ENCODE measurements around the gene SNAI1. TPM values are rescaled to one million over a fixed set of nuclear protein-coding genes. Genes with fewer than 3 reads are reported as not detected.
"Not testable (repeated sequence)": the region's sequence is repeated elsewhere in the genome, so short reads cannot be mapped to it uniquely, and the experiment has no call there.

Gene SNAI1
- total RNA-seq, 2 donors from 2014 or later, result 0.78 to 3.3 TPM

DNA sequence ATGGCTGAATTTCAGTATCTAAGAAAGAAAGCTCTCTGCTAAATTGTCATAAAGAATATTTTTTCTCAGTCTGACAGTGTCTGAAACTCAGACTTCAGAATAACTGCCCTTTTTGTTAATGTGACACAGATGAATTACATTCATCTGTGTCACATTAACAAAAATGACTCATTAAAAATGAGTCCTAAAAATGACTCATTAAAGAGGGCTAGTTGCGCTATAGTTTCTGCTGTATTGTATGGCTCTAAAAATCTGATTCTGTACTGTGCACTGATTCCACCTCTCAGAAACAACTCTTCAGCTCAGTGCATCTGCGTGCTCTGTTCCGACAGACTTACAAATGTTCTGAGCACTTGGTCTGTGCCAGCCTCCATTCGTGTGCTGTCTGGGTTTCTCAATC, 31.6 kb upstream of the SNAI1 start:
- ATAC-seq, result no peak
- Histone ChIP-seq H3K36me3 (replicated peaks in 1 of 2; ENCODE audit: insufficient read depth in 1 of 2, low read depth in 2 of 2) (peaks cover 12 to 58% of the 10 kb centered on the region in 2 donors), H3K9me3 (no peaks in the 10 kb centered on the region), H3K4me1 (no peaks in the 10 kb centered on the region), H3K27me3 (no peaks in the 10 kb centered on the region), H3K27ac (no peak overlapping the region), H3K4me3 (no peak overlapping the region)
- TF ChIP-seq, protein P1, sequence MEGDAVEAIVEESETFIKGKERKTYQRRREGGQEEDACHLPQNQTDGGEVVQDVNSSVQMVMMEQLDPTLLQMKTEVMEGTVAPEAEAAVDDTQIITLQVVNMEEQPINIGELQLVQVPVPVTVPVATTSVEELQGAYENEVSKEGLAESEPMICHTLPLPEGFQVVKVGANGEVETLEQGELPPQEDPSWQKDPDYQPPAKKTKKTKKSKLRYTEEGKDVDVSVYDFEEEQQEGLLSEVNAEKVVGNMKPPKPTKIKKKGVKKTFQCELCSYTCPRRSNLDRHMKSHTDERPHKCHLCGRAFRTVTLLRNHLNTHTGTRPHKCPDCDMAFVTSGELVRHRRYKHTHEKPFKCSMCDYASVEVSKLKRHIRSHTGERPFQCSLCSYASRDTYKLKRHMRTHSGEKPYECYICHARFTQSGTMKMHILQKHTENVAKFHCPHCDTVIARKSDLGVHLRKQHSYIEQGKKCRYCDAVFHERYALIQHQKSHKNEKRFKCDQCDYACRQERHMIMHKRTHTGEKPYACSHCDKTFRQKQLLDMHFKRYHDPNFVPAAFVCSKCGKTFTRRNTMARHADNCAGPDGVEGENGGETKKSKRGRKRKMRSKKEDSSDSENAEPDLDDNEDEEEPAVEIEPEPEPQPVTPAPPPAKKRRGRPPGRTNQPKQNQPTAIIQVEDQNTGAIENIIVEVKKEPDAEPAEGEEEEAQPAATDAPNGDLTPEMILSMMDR (IDR thresholded peaks at IDR 0.05), result no peak
- TF ChIP-seq POLR2A (IDR thresholded peaks at IDR 0.05), result no peak
- no peak for DNase-seq
- intact Hi-C loops (cut with DNase I), result no loop called here
- 89 to 97% methylated on average over 4 of the region's 4 CpGs for WGBS, 2 donors

DNA sequence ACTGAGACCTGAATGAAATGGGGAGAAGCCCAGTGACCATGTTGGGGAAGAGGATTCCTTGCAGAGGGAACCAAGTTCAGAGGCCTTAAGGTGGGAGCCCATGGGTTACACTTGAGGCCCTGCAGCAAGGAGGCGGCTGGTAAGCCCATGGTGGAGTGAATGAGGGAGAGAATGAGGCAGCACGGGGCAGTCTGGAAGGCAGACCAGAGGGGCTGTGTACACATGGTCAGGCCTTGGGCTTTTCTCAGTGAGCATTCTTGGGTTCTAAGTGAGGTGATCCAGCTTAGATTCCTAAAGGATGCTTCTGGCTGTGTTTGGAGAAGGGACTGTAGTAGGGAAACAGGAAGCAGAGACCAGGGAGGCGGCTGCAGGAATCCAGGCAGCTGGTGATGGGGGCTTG, 27.6 kb upstream of the SNAI1 start:
- Histone ChIP-seq H3K27ac (no peak overlapping the region), H3K9me3 (no peaks in the 10 kb centered on the region), H3K36me3 (replicated peaks in 1 of 2; ENCODE audit: insufficient read depth in 1 of 2, low read depth in 2 of 2) (peaks cover 12 to 37% of the 10 kb centered on the region in 2 donors), H3K4me3 (no peak overlapping the region), H3K4me1 (no peaks in the 10 kb centered on the region), H3K27me3 (no peaks in the 10 kb centered on the region)
- DNase-seq (no peak), ATAC-seq (no peak)
- TF ChIP-seq, protein P1 (IDR thresholded peaks at IDR 0.05), result no peak
- no peak for TF ChIP-seq POLR2A (IDR thresholded peaks at IDR 0.05)
- intact Hi-C loops (cut with DNase I), result no loop called here
- 90 to 92% methylated on average over 3 of the region's 3 CpGs for WGBS, 2 donors

- WGBS, 2 donors, result 87 to 92% methylated on average over 10 to 12 of the region's 12 CpGs
- H3K9me3 ChIP-seq; H3K4me3 ChIP-seq; H3K4me1 ChIP-seq; H3K27me3 ChIP-seq; DNase-seq; ATAC-seq; intact Hi-C loops (cut with DNase I); H3K27ac ChIP-seq: not testable (repeated sequence)
- H3K36me3 ChIP-seq (replicated peaks in 1 of 2; ENCODE audit: insufficient read depth in 1 of 2, low read depth in 2 of 2), result peaks cover 9 to 30% of the 10 kb centered on the region in 2 donors
Measured at GRCh38 chr20:49955830-49956396, 26.9 kb upstream of the SNAI1 start.

DNA sequence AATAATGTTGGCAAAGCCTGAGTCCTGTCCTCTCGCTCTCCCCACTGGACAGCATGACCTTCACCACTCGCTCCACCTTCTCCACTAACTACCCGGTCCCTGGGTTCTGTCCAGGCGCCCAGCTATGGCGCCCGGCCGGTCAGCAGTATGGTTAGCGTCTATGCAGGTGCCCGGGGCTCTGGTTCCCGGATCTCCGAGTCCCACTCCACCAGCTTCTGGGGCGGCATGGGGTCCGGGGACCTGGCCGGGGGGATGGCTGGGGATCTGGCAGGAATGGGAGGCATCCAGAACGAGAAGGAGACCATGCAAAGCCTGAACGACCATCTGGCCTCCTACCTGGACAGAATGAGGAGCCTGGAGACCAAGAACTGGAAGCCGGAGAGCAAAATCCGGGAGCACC, 26.1 kb upstream of the SNAI1 start:
- no peak for DNase-seq

DNA sequence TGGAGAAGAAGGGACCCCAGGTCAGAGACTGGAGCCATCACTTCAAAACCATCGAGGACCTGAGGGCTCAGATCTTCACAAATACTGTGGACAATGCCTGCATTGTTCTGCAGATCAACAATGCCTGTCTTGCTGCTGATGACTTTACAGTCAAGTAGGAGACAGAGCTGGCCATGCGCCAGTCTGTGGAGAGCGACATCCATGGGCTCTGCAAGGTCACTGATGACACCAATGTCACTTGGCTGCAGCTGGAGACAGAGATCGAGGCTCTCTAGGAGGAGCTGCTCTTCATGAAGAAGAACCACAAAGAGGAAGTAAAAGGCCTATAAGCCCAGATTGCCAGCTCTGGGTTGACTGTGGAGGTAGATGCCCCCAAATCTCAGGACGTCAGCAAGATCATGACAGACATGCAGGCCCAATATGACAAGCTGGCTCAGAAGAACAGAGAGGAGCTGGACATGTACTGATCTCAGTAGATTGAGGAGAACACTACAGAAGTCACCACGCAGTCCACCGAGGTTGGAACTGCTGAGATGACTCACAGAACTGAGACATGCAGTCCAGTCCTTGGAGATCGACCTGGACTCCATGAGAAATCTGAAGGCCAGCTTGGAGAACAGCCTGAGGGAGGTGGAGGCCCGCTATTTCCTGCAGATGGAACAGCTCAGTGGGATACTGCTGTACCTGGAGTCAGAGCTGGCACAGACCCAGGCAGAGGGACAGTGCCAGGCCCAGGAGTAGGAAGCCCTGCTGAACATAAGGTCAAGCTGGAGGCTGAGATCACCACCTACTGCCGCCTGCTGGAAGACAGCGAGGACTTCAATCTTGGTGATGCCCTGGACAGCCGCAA, 25.5 kb upstream of the SNAI1 start:
- peaks cover 0 to 19% of the 10 kb centered on the region in 2 donors for H3K36me3 ChIP-seq (replicated peaks in 1 of 2; ENCODE audit: insufficient read depth in 1 of 2, low read depth in 2 of 2)
- H3K27ac ChIP-seq; H3K9me3 ChIP-seq; intact Hi-C loops (cut with DNase I); H3K4me3 ChIP-seq; ATAC-seq; H3K4me1 ChIP-seq; H3K27me3 ChIP-seq: not testable (repeated sequence)
- DNase-seq, result peak; percentile 33 to 67 (median 55)
- WGBS, 2 donors, result 78% methylated on average over 12 of the region's 12 CpGs

More for the DNA sequence above, 26.1 kb upstream of the SNAI1 start:
- Histone ChIP-seq H3K9me3 (no peaks in the 10 kb centered on the region), H3K4me1 (no peaks in the 10 kb centered on the region), H3K4me3 (no peak overlapping the region), H3K27me3 (no peaks in the 10 kb centered on the region), H3K36me3 (replicated peaks in 1 of 2; ENCODE audit: insufficient read depth in 1 of 2, low read depth in 2 of 2) (peaks cover under 1 to 26% of the 10 kb centered on the region in 2 donors), H3K27ac (no peak overlapping the region)
- intact Hi-C loops (cut with DNase I), result no loop called here
- ATAC-seq, result no peak
- 91% methylated on average over 17 to 18 of the region's 18 CpGs for WGBS, 2 donors
- no peak for TF ChIP-seq POLR2A (IDR thresholded peaks at IDR 0.05)
- TF ChIP-seq, protein P1 (IDR thresholded peaks at IDR 0.05), result no peak

Data from body of pancreas (tissue), 4 donors.